GM18858 (cell line): ENCODE data around the gene CBX1.

Experiments
- ATAC-seq: cut with Tn5 transposase; IDR thresholded peaks from one replicate; pipeline ENCODE4 v1.9.1; 2021; ENCODE audit not compliant: unreplicated experiment

The CBX1 gene

GRCh38 chr17:48027322-48027981 lies 73.8 kb downstream of the CBX1 start:
- ATAC-seq = no peak

- ATAC-seq = no peak
Observed at GRCh38 chr17:48026502-48027321, 74.6 kb downstream of the CBX1 start.

GRCh38 chr17:48025904-48026501 lies 75.3 kb downstream of the CBX1 start:
- ATAC-seq = no peak

DNA sequence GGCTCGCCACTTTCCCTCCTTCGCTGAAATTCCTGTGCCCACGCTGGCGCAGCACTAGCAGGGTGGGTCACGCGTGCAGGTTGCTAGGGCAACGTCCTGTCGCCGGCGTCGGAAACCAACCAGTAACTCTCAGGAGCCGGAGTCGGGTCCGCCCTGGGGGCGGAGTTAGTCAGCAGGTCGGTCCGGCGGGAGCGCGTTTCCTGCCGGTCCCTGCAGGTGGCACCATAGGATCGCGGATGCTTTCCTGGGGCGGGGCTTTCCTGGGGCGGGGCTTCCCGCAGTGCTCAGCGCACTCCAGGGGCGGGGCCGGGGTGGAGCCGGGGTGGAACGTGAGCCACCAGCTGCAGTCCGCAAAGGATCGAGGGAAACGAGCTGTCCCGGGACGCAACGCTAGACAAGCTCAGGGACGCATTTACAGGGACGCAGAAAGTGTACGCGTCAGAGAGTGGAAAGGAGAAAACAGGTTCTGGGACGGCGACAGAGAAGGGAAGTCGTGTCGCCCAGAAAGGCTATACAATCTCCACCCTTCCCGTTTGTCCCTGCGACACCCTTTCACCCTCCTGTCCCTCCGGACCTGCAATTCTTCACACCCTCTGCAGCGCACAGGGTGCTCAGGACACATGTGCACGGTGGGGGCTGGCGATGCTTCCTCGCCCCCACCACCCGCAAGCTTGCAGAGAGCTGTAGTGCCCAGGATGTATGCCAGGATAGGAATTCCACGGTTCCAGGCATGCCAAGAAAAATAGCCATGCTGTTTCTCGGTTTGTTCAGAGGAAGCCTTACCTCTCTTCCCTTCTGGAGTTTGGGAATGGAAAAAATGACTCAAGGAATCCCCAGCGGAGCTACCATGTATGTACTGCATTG lies 76.0 kb downstream of the CBX1 start:
- ATAC-seq = no peak

DNA sequence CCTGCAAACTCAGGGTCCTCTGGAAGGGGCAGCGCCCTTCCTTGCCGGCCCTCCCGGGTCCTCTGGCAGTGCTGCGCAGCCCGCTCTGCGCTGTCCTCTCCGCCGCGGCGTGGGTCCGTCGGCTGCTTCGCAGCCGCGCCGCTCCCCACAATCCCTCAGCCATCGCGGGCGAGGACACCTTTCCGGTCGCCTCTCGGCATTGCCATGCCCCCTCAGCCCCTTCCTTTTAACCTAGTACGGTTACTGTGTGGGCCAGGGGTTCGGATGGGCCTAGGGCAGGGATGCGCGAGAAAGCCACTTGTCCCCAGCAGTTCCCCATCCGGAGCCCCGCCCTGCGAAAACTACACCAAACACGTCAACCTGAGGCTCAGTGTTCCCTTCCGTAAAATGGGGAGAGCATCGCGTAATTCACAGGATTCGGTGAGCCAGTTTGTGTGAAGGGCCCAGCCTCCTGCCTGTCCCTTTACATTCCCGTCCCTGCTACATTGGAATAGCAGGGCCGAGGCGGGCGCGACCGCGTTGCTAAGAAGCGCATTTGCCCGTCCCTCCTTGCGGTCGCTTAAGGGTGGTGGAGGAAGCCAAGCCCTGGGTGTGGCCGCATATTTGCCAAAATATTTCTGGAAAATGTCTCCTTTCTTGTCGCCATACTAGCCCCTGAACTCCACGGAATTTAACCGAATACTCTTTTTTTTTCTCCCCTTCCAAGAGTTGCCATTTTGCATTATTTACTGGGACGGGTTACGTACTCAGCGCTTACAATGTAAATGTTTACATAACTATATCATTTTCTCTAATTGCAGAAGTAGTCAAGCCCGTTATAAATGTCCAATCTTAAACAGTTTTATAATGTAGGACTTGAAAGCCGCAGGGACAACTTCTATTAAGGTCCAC lies 76.9 kb downstream of the CBX1 start:
- no peak for ATAC-seq

- ATAC-seq = no peak
Observed at GRCh38 chr17:48023400-48024148, 77.7 kb downstream of the CBX1 start.

- ATAC-seq = no peak
Observed at GRCh38 chr17:48022901-48023300, 78.4 kb downstream of the CBX1 start.

DNA sequence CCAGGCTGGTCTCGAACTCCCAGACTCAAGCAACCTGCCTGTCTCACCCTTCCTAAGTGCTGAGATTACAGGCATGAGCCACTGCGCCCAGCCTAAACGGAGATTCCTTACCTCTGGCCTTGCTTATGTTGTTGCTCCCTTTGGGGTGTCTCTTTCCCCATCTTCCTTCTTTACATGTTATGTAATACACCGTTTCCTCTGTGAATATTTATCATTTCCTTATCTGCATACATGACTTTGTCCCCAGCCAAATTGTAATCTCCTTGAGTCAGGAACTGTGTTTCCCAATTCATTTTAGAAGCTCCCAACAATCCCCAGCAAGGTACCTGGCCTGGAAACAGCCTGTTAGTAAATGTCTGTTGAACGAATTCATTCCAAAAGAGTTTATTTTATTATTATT lies 79.3 kb downstream of the CBX1 start:
- ATAC-seq = no peak
